Medulla oblongata (tissue), 1 donor: ENCODE data around the gene OR10A5.
"Not testable (repeated sequence)": the region's sequence is repeated elsewhere in the genome, so short reads cannot be mapped to it uniquely, and the experiment has no call there.

ENCODE experiments used
- DNase-seq: peaks from one replicate; pipeline ENCODE4 v3.0.0-alpha.2; 2015; ENCODE audit errors: extremely low spot score

The OR10A5 gene

GRCh38 chr11:6875761-6876160, 30.3 kb downstream of the OR10A5 start:
- no peak for DNase-seq

GRCh38 chr11:6876325-6876724, 30.8 kb downstream of the OR10A5 start, which contains the start of gene OR10A4:
Gene OR10A4, plus strand, starts transcription at chr11:6876625. Its CDS starts 23 bp downstream, at chr11:6876648.
- DNase-seq = no peak

- no peak for DNase-seq
These were observed 31.4 kb downstream of the OR10A5 start for GRCh38 chr11:6876914-6877313.

- DNase-seq = no peak
These were observed 37.3 kb downstream of the OR10A5 start for GRCh38 chr11:6882751-6883150.

GRCh38 chr11:6887711-6888110, 42.2 kb downstream of the OR10A5 start:
- not testable (repeated sequence) for DNase-seq

GRCh38 chr11:6888830-6889229, 43.3 kb downstream of the OR10A5 start:
- no peak for DNase-seq

- no peak for DNase-seq
These were observed 44.4 kb downstream of the OR10A5 start for GRCh38 chr11:6889835-6890234.

GRCh38 chr11:6892400-6892799, 46.9 kb downstream of the OR10A5 start, which contains the start of gene OR2D2:
Gene OR2D2, minus strand, starts transcription at chr11:6892500. Its CDS starts 0 bp downstream, at chr11:6892500.
- no peak for DNase-seq

GRCh38 chr11:6894097-6894496, 48.6 kb downstream of the OR10A5 start:
- DNase-seq = no peak

- DNase-seq = no peak
These were observed 49.5 kb downstream of the OR10A5 start for GRCh38 chr11:6895010-6895409.
